SK-N-MC (cell line): ENCODE results near the gene NCOA1.
"Not testable (repeated sequence)": the region's sequence is repeated elsewhere in the genome, so short reads cannot be mapped to it uniquely, and the experiment has no call there.

Experiments
- DNase-seq: peaks from one replicate; pipeline ENCODE4 v3.0.0-alpha.2; 2011; ENCODE audit warnings: low read depth, low spot score
- H3K27ac ChIP-seq: fragments of 200-600 bp; sonication (generic); 2 replicates; pipeline ENCODE4 v1.5.1; 2016; ENCODE audit warnings: mixed run types
- H3K36me3 ChIP-seq: fragments of 200-600 bp; sonication (generic); 2 replicates; pipeline ENCODE4 v1.6.1; 2017; ENCODE audit warnings: antibody characterized with exemption, low read length, mixed read lengths; ENCODE audit not compliant: insufficient read depth
- H3K4me3 ChIP-seq: fragments of 200-600 bp; sonication (generic); 2 replicates; pipeline ENCODE4 v1.5.1; 2016
- H3K9ac ChIP-seq: fragments of 200-600 bp; sonication (generic); 2 replicates; pipeline ENCODE4 v1.8.0; 2017; ENCODE audit warnings: mixed run types, mixed read lengths; ENCODE audit not compliant: insufficient read length
- H3K9me3 ChIP-seq: fragments of 200-600 bp; sonication (generic); 2 replicates; pipeline ENCODE4 v1.6.1; 2017; ENCODE audit warnings: low read depth, mild to moderate bottlenecking, antibody characterized with exemption, low read length, moderate library complexity, mixed read lengths
- EZH2 ChIP-seq: fragments of 200-600 bp; sonication (generic); IDR thresholded peaks from one replicate; pipeline ENCODE4 v1.6.1; 2017; ENCODE audit warnings: antibody characterized with exemption
- FOXP2 ChIP-seq: optimal IDR thresholded peaks from 2 replicates; pipeline ENCODE3; 2011; ENCODE audit warnings: mild to moderate bottlenecking, moderate library complexity; ENCODE audit not compliant: insufficient read depth; ENCODE audit errors: extremely low read length, control extremely low read depth
- POLR2AphosphoS5 ChIP-seq: IDR thresholded peaks from 2 replicates; pipeline ENCODE4 v1.6.1; 2012; ENCODE audit warnings: mild to moderate bottlenecking, low read depth, low read length, borderline replicate concordance

NCOA1 gene

DNA sequence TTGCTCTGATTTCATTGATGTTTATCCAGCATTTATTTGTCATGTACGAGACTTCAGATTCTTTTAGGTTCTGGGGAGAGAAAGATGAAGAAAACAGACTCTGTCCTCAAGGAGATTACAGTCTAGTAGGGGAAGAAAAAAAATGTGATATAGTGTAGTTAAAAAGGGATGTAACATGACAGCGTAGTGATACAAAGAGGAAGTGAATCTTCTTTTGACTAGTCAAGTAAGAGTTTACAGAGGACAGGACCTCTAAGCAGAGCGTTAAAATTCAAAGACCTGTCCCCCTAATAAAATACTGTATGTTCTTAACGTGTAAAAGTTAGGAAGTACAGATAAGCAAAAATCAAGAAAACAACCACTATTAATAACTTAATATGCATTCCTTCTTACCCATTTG lies 47.7 kb downstream of the NCOA1 start:
- Histone ChIP-seq H3K9me3 (no peaks in the 10 kb centered on the region; the same call in 1 of the 2 replicates), H3K4me3 (no peak overlapping the region), H3K9ac (no peak overlapping the region), H3K27ac (no peak overlapping the region), H3K36me3 (no peaks in the 10 kb centered on the region)
- DNase-seq = no peak
- TF ChIP-seq POLR2AphosphoS5 = no peak

DNA sequence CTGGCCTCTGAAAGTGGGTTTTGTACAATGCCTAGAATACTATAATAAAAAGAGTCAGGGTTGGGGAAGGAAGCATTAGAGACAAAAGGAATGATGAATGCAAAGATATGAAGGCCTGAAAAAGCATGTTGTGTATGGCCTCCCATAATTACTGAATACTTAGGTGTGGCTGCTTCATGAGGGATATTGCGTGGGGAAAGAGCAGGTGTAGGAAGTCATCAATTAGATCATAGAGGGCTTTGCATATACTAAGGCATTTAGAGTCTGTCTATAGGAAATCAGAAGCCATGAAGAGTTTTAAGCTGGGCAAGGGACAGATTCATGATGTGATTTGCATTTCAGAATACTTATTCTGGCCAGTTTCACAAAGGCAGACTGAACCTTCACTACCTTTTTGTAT lies 48.2 kb downstream of the NCOA1 start:
- H3K9me3 ChIP-seq = no peaks in the 10 kb centered on the region; the same call in 1 of the 2 replicates
- no peak overlapping the region for H3K4me3 ChIP-seq
- H3K27ac ChIP-seq = no peak overlapping the region
- no peak overlapping the region for H3K9ac ChIP-seq
- TF ChIP-seq FOXP2 (no peak), EZH2 (no peak), POLR2AphosphoS5 (no peak)
- DNase-seq = no peak
- no peaks in the 10 kb centered on the region for H3K36me3 ChIP-seq

DNA sequence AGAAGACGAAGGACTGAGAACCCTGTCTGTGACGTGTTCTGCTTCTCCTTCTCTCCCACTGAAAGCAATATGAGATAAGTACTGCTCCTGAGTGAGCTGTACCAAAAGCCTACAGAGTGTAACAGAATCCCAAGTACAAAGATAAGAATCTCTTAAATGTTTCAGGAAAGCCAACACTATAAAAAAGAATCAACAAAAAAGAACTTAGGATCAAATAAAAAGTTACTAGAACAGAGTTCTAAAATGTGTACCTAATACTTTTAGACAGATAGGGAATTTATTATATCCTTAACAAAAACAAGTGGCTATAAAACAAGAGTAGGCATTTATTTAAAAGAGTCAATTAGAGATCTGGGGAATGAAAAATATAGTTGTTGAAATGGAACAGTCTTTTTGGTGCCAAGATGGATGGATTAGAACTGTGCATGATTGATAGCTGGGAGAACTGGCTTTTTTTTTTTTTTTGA lies 49.0 kb downstream of the NCOA1 start:
- TF ChIP-seq EZH2 (no peak), FOXP2 (no peak), POLR2AphosphoS5 (no peak)
- Histone ChIP-seq H3K9me3 (no peaks in the 10 kb centered on the region; the same call in 1 of the 2 replicates), H3K4me3 (no peak overlapping the region), H3K36me3 (no peaks in the 10 kb centered on the region), H3K27ac (no peak overlapping the region), H3K9ac (no peak overlapping the region)
- no peak for DNase-seq

DNA sequence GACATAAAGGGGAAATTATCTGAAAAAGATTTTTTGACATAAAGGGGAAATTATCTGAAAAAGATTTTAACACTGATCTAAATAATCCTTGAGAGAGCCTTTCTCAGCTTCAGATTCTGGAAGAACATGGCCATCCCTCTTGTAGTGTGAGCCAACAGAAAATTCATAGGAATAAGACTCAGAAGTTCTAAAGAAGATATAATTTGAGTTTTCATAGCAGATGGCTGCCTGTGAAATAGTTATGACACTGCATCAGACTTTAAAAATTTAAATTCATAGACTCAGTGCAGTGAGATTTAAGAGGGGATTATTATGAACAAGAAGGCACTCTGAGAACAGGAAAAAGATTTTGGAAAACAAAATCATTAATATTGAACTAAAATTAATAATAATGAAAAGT lies 50.6 kb downstream of the NCOA1 start:
- no peak overlapping the region for H3K9ac ChIP-seq
- no peaks in the 10 kb centered on the region; the same call in 1 of the 2 replicates for H3K9me3 ChIP-seq
- H3K27ac ChIP-seq = no peak overlapping the region
- DNase-seq = no peak
- no peak overlapping the region for H3K4me3 ChIP-seq
- no peak for TF ChIP-seq POLR2AphosphoS5
- no peak for TF ChIP-seq EZH2
- TF ChIP-seq FOXP2 = no peak
- no peaks in the 10 kb centered on the region for H3K36me3 ChIP-seq

DNA sequence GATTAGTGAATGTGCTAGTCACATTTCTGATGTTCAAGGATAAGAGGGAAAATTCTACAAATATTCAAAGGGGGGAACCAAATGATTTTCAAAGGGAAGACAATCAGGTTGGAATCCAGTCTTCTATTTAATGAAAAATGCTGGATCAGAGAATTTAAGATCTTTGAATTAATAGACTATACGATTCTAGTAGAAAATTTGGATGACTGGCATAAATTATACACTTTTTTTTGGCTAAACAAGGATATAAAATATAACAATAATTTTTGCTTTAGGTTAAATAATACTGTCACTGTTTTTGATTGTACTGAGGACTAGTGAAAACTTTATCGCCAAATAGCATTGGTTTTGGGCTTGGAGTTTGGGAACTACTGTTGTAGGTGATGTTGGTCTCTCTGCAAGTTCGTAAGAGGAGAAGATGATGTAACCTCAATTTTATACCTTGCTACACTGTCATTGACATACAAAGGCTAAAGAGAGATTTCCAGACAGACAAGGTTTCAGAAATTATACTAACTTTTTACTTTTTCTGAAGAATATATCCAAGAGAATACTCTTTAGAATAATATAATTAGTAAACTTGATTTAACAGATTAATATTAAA lies 51.3 kb downstream of the NCOA1 start:
- no peak for DNase-seq
- no peak overlapping the region for H3K27ac ChIP-seq
- H3K4me3 ChIP-seq = no peak overlapping the region
- no peaks in the 10 kb centered on the region; the same call in 1 of the 2 replicates for H3K9me3 ChIP-seq
- no peak overlapping the region for H3K9ac ChIP-seq
- no peaks in the 10 kb centered on the region for H3K36me3 ChIP-seq
- TF ChIP-seq FOXP2 (no peak), POLR2AphosphoS5 (no peak), EZH2 (no peak)

DNA sequence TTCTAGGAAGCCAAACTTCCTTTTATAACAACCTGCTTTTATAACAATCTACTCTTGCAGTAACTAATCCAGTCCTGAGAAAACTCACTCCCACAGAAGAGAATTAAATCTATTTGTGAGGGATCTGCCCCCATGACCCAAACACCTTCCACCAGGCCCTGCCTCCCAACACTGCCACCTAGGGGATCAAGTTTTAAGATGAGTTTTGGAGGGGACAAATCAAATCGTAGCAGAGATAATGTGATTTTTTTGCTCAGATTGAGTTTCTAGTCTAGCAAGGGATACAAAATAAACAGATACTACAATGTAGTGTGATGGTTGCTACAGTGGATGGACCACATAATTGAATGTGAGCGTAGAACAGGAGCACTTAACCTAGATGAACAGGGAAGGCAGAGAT lies 52.2 kb downstream of the NCOA1 start:
- Histone ChIP-seq H3K27ac (no peak overlapping the region), H3K4me3 (no peak overlapping the region), H3K9ac (no peak overlapping the region), H3K9me3 (no peaks in the 10 kb centered on the region; the same call in 1 of the 2 replicates), H3K36me3 (no peaks in the 10 kb centered on the region)
- no peak for TF ChIP-seq EZH2
- TF ChIP-seq FOXP2 = no peak
- TF ChIP-seq POLR2AphosphoS5 = no peak
- DNase-seq = no peak

DNA sequence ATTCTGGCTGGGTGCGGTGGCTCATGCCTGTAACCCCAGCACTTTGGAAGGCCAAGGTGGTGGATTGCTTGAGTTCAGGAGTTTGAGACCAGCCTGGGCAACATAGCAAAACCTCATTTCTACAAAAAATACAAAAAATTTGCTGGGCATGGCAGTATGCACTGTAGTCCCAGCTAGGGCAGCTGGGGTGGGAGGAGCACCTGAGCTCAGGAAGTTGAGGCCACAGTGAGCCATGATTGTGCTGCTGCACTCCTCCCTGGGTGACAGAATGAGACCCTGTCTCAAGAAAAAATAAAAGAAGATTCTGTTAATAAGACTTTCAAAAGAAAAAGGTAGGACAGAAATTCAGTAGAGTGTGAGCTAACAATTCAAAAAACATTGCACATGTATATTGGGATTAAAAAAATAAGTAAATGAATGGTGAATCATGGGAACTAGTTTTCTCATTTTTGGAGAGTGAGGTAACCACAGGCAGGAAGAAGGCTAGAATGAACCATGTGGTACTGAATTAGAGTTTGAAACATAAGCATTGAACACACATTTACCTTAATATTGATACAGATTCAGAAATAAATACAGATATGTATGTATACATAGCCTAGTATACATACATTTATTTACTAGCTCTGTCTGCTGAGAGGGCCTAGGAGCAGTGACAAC lies 53.5 kb downstream of the NCOA1 start:
- Histone ChIP-seq H3K9me3 (no peaks in the 10 kb centered on the region; the same call in 1 of the 2 replicates), H3K9ac (no peak overlapping the region), H3K4me3 (no peak overlapping the region), H3K36me3 (no peaks in the 10 kb centered on the region), H3K27ac (no peak overlapping the region)
- DNase-seq = no peak
- TF ChIP-seq POLR2AphosphoS5 = no peak
- TF ChIP-seq FOXP2 = no peak

DNA sequence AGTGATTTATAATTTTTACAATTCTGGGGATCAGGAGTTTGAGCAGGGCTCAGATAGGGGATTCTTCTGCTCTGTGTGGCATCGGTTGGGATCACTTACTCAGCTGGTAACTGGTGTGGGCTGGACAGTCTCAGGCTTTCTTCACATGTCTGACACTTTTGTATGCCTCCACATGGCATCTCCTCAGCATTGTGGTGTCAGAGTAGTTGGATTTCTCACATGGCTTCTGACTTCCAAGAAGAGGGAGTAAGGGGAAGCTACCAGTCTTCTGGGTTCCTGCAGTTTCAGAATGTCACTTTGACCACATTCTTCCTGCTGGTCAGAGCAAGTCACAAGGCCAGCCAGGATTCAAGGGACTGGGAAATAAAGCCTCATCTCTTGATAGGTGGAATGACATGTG lies 55.6 kb downstream of the NCOA1 start:
- no peak overlapping the region for H3K9ac ChIP-seq
- no peak overlapping the region for H3K4me3 ChIP-seq
- no peak overlapping the region for H3K27ac ChIP-seq
- H3K9me3 ChIP-seq = no peaks in the 10 kb centered on the region; the same call in 1 of the 2 replicates
- no peaks in the 10 kb centered on the region for H3K36me3 ChIP-seq
- no peak for DNase-seq
- TF ChIP-seq EZH2 (no peak), POLR2AphosphoS5 (no peak), FOXP2 (no peak)

DNA sequence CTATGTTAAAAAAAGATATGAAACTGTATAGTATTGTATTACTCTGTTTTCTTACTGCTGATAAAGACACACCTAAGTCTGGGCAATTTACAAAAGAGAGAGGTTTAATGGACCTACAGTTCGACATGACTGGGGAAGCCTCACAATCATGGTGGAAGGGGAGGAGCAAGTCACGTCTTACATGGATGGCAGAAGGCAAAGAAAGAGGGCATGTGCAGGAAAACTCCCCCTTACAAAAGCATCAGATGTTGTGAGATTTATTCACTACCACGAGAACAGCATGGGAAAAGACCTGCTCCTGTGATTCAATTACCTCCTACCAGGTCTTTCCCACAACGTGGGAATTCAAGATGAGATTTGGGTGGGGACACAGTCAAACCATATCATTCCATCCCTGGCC lies 57.0 kb downstream of the NCOA1 start:
- TF ChIP-seq POLR2AphosphoS5 (no peak), FOXP2 (no peak), EZH2 (no peak)
- no peak overlapping the region for H3K27ac ChIP-seq
- H3K36me3 ChIP-seq = no peaks in the 10 kb centered on the region
- no peak overlapping the region for H3K4me3 ChIP-seq
- H3K9ac ChIP-seq = no peak overlapping the region
- no peak for DNase-seq
- H3K9me3 ChIP-seq = no peaks in the 10 kb centered on the region

DNA sequence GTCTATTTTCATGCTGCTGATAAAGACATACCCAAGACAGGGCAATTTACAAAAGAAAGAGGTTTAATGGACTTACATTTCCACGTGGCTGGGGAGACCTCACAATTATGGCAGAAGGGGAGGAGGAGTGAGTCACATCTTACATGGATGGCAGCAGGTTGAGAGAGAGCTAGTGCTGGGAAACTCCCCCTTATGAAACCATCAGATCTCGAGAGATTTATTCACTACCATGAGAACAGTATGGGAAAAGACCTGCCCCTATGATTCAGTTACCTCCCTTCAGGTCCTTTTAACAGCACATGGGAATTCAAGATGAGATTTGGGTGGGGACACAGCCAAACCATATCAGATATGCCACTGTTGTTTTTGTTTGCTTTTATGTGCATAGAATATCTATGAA lies 59.2 kb downstream of the NCOA1 start:
- not testable (repeated sequence) for H3K27ac ChIP-seq, DNase-seq, H3K9ac ChIP-seq, H3K36me3 ChIP-seq, H3K4me3 ChIP-seq, H3K9me3 ChIP-seq
